Measurements from ENCODE around the gene HARS2. TPM values are rescaled to one million over a fixed set of nuclear protein-coding genes. Genes with fewer than 3 reads are reported as not detected.

HARS2 gene
- 33.1 and 35.0 TPM in 2 replicates for total RNA-seq

GRCh38 chr5:140690941-140691924 is at the start of gene HARS2, which contains the start of gene HARS1:
TSS of gene HARS2 (plus strand) at chr5:140691455. CDS start at chr5:140691649, 194 bp downstream.
TSS of gene HARS1 (minus strand) at chr5:140691370. CDS start at chr5:140691304, 66 bp downstream.

DNA sequence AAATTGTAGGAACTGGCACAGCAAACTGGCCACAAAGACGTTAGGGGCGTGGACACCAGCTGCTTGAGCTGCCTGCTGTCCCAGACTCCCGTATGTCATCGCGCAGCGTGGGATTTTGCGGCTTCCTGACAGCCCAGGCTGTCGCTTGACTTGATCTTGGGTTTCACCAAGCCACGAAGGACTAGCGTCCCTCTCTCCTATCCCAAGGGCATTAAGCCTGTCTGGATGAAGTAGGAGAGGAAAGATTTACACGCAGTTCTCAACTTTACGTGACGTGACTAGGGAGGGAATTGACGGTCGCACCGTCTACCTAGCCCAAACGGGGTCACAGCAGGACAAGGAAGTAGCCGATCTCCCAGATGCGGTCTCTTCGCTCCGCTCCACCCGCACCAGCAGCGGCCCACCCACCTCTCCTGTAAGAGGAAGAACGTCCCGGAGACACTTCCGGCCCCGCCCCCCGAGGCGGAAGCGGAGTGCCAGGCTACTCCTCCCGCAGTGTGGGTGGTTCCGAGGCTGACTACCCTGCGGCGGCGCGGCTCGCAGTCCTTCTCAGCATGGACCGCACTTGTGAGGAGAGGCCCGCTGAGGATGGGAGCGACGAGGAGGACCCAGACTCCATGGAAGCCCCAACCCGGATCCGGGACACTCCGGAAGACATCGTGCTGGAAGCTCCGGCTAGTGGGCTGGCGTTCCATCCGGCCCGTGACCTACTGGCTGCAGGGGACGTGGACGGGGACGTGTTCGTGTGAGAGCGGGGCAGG is 26.7 kb upstream of the HARS2 start, which contains the start of gene WDR55:
WDR55 (plus strand) TSS at position 546 of the 761 bp plus-strand sequence; CDS start at position 555, 9 bp downstream.

DNA sequence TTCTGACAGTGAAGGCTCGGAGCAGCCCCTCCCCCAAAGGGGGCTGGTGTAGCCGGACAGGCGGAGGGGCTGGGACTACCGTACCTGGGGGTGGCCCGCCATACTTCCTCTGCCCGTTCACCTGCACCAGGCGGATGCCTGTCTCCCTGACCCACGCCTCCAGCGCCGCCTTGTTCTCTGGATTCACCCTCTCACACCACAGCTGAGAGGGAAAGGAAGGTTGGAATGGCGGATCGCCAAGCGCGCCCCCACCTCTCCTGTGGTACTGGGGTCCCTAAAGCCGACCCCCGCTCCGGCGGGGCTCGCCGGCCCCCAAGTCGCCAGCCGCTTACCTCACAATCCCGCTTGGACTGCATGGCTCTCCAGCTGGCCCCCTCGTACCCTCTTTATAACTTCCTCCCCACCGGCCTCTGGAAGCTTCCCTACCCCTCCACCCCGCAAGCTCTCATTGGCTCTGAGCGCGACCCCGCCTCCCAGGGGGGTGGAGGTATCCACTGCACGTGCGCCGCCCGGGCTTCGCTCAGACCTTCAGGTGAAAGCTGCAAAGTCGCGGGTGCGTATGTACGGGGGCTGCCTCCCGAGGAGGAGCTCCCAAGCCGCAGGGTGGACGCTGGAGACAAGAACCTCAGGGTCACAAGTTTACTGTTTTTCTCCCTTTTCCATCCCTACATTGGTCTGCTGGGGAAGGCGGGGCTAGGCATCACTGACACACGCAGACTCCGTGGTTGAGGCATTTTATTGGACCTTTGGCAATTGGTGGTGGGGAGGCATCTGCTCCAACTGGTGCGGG is 17.9 kb upstream of the HARS2 start, which contains the start of gene DND1:
DND1 (minus strand) TSS at position 390 of the 790 bp plus-strand sequence; CDS start at position 356, 34 bp downstream.

GRCh38 chr5:140700177-140701144 is 9.2 kb downstream of the HARS2 start, which contains the start of gene ZMAT2:
TSS of gene ZMAT2 (plus strand) at chr5:140700447. CDS start at chr5:140700461, 14 bp downstream.

Other genes starting within 250 kb of the HARS2 start
- gene EIF4EBP3, start 143.8 kb upstream of the HARS2 start, total RNA-seq, result 6.0 and 6.3 TPM in 2 replicates
- gene SRA1, start 134.0 kb upstream of the HARS2 start, total RNA-seq, result 31.1 and 38.7 TPM in 2 replicates
- 7.4 and 8.0 TPM in 2 replicates for gene APBB3, start 126.9 kb upstream of the HARS2 start, total RNA-seq
- 40.3 and 45.9 TPM in 2 replicates for gene SLC35A4, start 126.6 kb upstream of the HARS2 start, total RNA-seq
- 0.35 TPM in 1 of 2 replicates, not detected in the other for gene CD14, start 58.3 kb upstream of the HARS2 start, total RNA-seq
- gene TMCO6, start 52.0 kb upstream of the HARS2 start, total RNA-seq, result 20.9 and 39.2 TPM in 2 replicates
- gene NDUFA2, start 43.8 kb upstream of the HARS2 start, total RNA-seq, result 64.0 and 70.0 TPM in 2 replicates
- 74.9 and 77.6 TPM in 2 replicates for gene IK, start 43.6 kb upstream of the HARS2 start, total RNA-seq
- 12.9 and 19.2 TPM in 2 replicates for gene WDR55, start 26.6 kb upstream of the HARS2 start, total RNA-seq
- gene DND1, start 17.9 kb upstream of the HARS2 start, total RNA-seq, result 0.28 and 0.35 TPM in 2 replicates
- gene HARS1, start 85 bp upstream of the HARS2 start, total RNA-seq, result 83.6 TPM in 2 replicates
- gene ZMAT2, start 9.0 kb downstream of the HARS2 start, total RNA-seq, result 33.2 and 34.5 TPM in 2 replicates
- 0.14 TPM in 2 replicates for gene PCDHA1, start 94.7 kb downstream of the HARS2 start, total RNA-seq
- gene PCDHA2, start 103.4 kb downstream of the HARS2 start, total RNA-seq, result not detected in 2 replicates
- gene PCDHA3, start 109.6 kb downstream of the HARS2 start, total RNA-seq, result not detected in 2 replicates
- 0.23 and 0.42 TPM in 2 replicates for gene PCDHA4, start 115.6 kb downstream of the HARS2 start, total RNA-seq
- not detected in 2 replicates for gene PCDHA5, start 130.2 kb downstream of the HARS2 start, total RNA-seq
- not detected in 2 replicates for gene PCDHA6, start 136.5 kb downstream of the HARS2 start, total RNA-seq
- gene PCDHA7, start 142.8 kb downstream of the HARS2 start, total RNA-seq, result not detected in 2 replicates
- not detected in 2 replicates for gene PCDHA8, start 149.7 kb downstream of the HARS2 start, total RNA-seq
- gene PCDHA9, start 156.9 kb downstream of the HARS2 start, total RNA-seq, result not detected in 2 replicates
- gene PCDHA10, start 164.4 kb downstream of the HARS2 start, total RNA-seq, result not detected in 2 replicates
- gene PCDHA11, start 177.5 kb downstream of the HARS2 start, total RNA-seq, result not detected in 2 replicates
- gene PCDHA12, start 183.9 kb downstream of the HARS2 start, total RNA-seq, result not detected in 2 replicates
- not detected in 2 replicates for gene PCDHA13, start 190.7 kb downstream of the HARS2 start, total RNA-seq
- gene PCDHAC1, start 234.8 kb downstream of the HARS2 start, total RNA-seq, result 0.07 TPM in 1 of 2 replicates, not detected in the other

All from airway epithelial cell (primary cell).